ENCODE results near the gene PYGM. TPM values are rescaled to one million over a fixed set of nuclear protein-coding genes. Genes with fewer than 3 reads are reported as not detected.
A peak's percentile ranks its signal among the peaks of the same experiment; 100 is the strongest.

The PYGM gene
- total RNA-seq, 1 donor from 2014 or later = 4.8 TPM

DNA sequence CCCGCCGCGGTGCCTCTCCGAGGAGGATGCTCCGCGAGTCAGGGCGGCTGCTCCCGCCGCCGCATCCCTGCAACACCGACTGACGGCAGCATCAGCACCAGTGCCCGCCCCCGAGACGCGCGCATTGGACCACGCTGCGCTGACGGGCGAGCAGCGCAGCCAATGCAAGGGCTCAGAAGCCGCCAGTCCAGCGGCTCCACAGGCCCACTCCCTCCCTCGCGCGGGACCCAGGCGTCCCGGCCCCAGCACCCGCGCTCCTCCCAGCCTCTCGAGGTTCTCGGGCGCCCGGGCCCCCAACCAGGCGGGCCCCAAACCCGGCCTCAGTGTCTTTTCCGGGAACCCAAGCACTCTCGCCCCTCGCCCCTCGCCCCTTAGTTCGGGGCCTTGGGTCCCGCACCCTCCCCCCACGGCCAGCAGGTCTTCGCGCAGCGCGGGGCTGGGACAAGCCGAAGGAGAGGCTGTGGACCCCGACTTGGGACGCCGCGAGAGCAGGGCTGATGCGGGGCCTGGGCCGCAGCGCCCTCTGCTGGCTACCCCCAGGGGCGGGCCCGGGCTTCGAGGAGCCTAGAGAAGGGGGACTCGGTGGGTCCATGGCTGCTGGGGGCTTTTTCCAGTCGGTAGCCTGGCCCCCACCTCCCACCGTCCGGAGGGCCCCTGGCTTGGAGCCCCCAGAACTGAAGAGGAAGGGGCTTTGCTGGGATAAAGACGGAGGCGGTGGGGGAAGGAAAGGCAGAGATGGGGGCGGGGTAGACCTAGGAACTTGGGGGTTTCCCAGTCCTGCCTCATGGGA is 36.5 kb downstream of the PYGM start, which contains the start of gene NRXN2:
Gene NRXN2, minus strand, starts transcription at position 81 of the 790 bp plus-strand sequence. CDS start 9,498 bp downstream, outside the sequence.
- no peaks in the 10 kb centered on the region for H3K9me3 Mint-ChIP-seq
- TF ChIP-seq, protein P1, sequence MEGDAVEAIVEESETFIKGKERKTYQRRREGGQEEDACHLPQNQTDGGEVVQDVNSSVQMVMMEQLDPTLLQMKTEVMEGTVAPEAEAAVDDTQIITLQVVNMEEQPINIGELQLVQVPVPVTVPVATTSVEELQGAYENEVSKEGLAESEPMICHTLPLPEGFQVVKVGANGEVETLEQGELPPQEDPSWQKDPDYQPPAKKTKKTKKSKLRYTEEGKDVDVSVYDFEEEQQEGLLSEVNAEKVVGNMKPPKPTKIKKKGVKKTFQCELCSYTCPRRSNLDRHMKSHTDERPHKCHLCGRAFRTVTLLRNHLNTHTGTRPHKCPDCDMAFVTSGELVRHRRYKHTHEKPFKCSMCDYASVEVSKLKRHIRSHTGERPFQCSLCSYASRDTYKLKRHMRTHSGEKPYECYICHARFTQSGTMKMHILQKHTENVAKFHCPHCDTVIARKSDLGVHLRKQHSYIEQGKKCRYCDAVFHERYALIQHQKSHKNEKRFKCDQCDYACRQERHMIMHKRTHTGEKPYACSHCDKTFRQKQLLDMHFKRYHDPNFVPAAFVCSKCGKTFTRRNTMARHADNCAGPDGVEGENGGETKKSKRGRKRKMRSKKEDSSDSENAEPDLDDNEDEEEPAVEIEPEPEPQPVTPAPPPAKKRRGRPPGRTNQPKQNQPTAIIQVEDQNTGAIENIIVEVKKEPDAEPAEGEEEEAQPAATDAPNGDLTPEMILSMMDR (IDR thresholded peaks at IDR 0.05) = peak; percentile 64
- peaks cover 30% of the 10 kb centered on the region for H3K27me3 Mint-ChIP-seq
- intact Hi-C loops (cut with micrococcal nuclease) = loop anchor here (1.0 to 2.0 kb wide), 6 partner anchors 20 to 418 kb away; partner anchors contain the start of genes ESRRA and PRDX5
- H3K27ac Mint-ChIP-seq = peak within 1 kb of the TSS; percentile 76
- peaks cover 19% of the 10 kb centered on the region for H3K36me3 Mint-ChIP-seq (ENCODE audit: low read depth)
- peaks cover 22% of the 10 kb centered on the region for H3K4me1 Mint-ChIP-seq
- POLR2A ChIA-PET = interaction anchor here (0.6 to 1.6 kb wide), 5 partner anchors 19 to 957 kb away, joined by 3 to 6 read pairs (median 3); no protein-coding TSS in a partner anchor
- DNase-seq (peak; percentile 88), ATAC-seq (ENCODE audit: low read depth) (peak; percentile 89)
- CTCF ChIA-PET = interaction anchor here (1.0 to 2.0 kb wide), 3 partner anchors 34 to 406 kb away, joined by 3 to 8 read pairs (median 6); partner anchors contain the start of genes PRDX5 and TRMT112
- H3K4me3 Mint-ChIP-seq = peak within 1 kb of the TSS; percentile 81

DNA sequence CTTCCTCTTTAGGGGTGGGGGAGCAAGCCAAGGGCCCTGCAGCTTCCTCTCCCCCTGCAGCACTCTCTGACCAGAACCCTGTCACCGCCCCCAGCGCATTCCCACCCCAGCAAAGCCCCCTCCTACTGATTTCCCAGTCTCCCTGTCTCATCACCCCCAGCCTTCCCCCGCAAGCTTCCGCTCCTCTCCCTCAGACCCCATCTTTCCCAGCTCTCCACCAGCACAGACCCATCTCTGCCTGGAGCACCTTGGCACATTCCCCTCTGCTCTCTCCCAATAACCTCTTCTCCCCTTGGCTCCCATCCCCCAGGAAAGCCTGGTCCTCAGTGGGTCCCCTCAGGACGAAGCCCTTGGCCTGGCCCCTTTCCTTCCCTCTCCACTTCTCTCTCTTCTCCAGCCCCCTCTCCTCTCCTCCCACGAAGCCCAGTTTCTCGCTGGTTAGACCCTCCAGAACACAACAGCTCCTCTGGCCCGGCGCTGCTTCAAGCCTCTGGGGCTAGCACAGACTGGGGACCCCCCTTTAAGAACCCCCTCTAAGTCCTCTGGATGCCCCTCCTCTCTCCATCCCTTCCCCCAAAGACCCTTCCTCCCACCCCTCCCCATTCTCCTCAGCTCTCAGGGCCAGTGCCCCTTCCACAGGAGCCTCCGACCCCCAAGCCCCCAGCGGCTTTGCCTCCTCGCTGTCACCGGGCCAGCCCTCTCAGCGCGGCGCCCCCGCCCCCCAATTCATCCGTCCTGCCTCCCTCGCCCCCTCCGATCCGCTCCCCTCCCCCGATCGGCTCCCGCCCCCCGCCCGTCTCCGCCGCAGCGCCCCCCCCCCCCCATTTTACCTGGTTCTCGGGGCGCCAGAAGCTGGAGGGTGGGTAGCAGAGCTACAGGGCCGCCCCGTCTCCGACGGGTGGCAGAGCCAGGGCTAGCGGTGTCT is 37.4 kb downstream of the PYGM start:
- intact Hi-C loops (cut with micrococcal nuclease) = loop anchor here (1.0 to 2.0 kb wide), 6 partner anchors 21 to 417 kb away; partner anchors contain the start of genes ESRRA and PRDX5
- H3K4me3 Mint-ChIP-seq = peak overlapping the region; percentile 28
- ChIA-PET CTCF (interaction anchor here (0.9 to 2.0 kb wide), 2 partner anchors 33 to 367 kb away, joined by 3 to 8 read pairs; no protein-coding TSS in a partner anchor), POLR2A (interaction anchor here (0.5 to 1.6 kb wide), 7 partner anchors 20 to 956 kb away, joined by 3 to 13 read pairs (median 3); no protein-coding TSS in a partner anchor)
- no peak for ATAC-seq (ENCODE audit: low read depth)
- peaks cover 22% of the 10 kb centered on the region for H3K4me1 Mint-ChIP-seq
- no peaks in the 10 kb centered on the region for H3K9me3 Mint-ChIP-seq
- H3K36me3 Mint-ChIP-seq (ENCODE audit: low read depth) = peaks cover 11% of the 10 kb centered on the region
- TF ChIP-seq, protein P1 (IDR thresholded peaks at IDR 0.05) = no peak
- no peak overlapping the region for H3K27ac Mint-ChIP-seq
- peaks cover 38% of the 10 kb centered on the region for H3K27me3 Mint-ChIP-seq
- no peak for DNase-seq

DNA sequence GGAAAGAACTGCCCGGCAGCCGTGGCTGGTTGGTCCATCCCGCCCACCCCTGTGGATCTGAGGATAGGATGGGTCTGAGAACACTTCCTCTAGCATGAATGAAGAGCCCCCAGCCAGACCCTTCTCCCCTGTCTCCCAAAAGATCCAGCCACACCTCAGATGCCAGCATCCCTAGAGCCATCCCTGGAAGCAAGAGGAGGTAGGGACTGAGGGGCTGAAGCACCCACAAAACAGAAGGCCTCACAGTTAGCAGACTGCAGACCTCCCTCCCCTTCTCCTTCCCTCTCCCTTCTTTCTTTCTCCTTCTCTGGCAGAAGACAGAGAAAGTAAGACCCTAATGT is 38.4 kb downstream of the PYGM start:
- peaks cover 46% of the 10 kb centered on the region for H3K27me3 Mint-ChIP-seq
- POLR2A ChIA-PET = interaction anchor here (1.6 to 1.8 kb wide), 2 partner anchors 22 to 33 kb away, joined by 3 to 5 read pairs; no protein-coding TSS in a partner anchor
- H3K27ac Mint-ChIP-seq = no peak overlapping the region
- CTCF ChIA-PET = interaction anchor here (2.0 kb wide), 1 partner anchor 32 kb away, joined by 8 read pairs; no protein-coding TSS in a partner anchor
- H3K9me3 Mint-ChIP-seq = no peaks in the 10 kb centered on the region
- TF ChIP-seq, protein P1 (IDR thresholded peaks at IDR 0.05) = no peak
- intact Hi-C loops (cut with micrococcal nuclease) = no loop called here
- peaks cover 20% of the 10 kb centered on the region for H3K4me1 Mint-ChIP-seq
- H3K36me3 Mint-ChIP-seq (ENCODE audit: low read depth) = no peaks in the 10 kb centered on the region
- no peak for DNase-seq
- H3K4me3 Mint-ChIP-seq = no peak overlapping the region
- ATAC-seq (ENCODE audit: low read depth) = no peak

DNA sequence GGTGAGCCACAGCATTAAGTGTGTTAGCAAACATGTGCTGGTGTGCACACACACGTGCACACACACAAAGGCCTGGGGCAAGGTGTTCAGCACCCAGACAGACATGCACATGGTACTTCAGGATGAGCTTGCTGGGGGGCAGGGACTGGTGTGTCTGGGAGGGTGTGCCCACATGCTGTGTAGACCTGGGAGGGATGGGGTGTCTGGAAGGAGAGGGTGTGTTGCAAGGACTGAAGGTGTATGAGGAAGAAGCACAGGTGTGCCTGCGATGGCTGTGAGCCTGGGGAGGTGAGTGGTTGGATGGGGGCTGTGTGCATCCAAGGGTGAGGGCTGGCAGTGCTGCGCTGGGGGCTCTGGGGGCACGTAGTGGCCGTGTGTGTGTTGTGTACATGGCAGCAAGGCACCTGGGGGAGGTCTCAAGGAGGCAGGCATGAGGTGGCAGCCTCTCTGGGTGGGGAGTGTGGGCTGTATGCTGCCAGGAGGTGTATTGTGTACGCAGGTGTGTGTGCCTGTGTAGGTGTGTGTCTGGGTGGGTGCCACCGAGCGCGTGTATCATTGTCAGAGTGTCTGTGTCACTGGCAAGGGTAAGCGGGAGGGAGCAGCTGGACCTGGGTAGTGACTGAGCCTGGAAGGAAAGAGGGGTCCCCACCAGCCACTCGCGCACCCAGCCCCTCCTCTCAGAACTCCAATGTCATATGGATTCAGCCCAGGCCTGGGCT is 39.0 kb downstream of the PYGM start:
- Mint-ChIP-seq H3K9me3 (no peaks in the 10 kb centered on the region), H3K4me1 (peaks cover 20% of the 10 kb centered on the region), H3K36me3 (ENCODE audit: low read depth) (no peaks in the 10 kb centered on the region), H3K27ac (no peak overlapping the region), H3K4me3 (no peak overlapping the region), H3K27me3 (peaks cover 51% of the 10 kb centered on the region)
- intact Hi-C loops (cut with micrococcal nuclease) = no loop called here
- TF ChIP-seq, protein P1 (IDR thresholded peaks at IDR 0.05) = no peak
- CTCF ChIA-PET = interaction anchor here (1.5 kb wide), 1 partner anchor 32 kb away, joined by 6 read pairs; no protein-coding TSS in a partner anchor
- no peak for ATAC-seq (ENCODE audit: low read depth)
- POLR2A ChIA-PET = interaction anchor here (1.8 kb wide), 1 partner anchor 22 kb away, joined by 5 read pairs; no protein-coding TSS in a partner anchor
- no peak for DNase-seq

Data from activated B cell treated with CpG ODN at 0.5 μM for 24 hours (primary cell).